Measurements from ENCODE around the gene NUDC.
"Not testable (repeated sequence)": the region's sequence is repeated elsewhere in the genome, so short reads cannot be mapped to it uniquely, and the experiment has no call there.

Gene NUDC

DNA sequence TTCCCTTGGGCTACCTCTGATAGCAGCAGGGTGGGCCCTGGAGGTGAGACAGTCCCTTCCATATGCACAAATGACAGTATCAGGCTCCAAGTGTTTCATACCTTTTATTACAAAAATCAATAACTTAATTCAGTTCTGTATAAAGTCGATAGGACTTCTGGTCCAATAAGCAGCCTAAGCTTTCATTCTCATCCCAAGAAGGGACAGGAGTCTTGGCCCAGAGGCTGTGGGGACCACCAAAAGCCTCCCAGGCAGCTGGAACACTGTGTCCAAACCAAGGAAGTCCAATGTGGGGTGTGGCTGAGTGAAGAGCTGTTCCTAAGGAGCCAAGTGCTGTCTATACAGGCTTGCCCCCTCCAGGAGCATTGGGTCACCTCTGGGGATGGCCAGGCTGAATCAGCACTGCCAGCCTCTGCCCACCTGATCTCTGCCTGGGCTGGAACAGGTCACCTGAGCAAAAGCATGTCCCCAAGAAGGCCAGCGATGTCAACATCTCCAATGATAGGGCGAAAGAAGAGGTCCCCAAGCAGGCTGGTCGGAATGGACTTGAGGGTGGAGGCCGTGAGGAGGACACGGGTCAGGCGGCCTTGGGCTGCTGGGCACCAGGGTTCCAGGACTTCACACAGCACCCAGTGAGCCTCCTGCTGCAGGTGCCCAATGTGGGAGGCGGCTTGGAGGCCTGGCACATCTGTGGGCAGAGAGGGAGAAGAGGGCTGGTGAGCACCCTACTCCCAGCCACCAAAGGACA is 10.0 kb upstream of the NUDC start:
- DNase-seq: no peak

DNA sequence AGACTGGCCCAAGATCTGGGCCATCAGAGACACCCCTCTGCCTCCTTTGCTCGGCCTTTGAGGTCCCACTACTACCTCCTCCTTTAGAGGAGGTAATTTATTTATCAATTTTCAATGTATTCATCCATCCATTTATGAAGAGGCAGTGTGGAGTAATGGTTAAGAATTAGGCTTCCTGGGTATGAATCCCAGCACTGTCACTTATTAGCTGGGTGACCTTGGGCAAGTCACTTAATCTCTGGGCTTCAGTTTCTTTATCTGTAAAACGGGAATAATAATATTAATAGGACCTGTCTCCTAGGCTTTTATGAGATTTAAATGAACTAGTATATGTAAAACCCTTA is 9.4 kb upstream of the NUDC start:
- DNase-seq: no peak

GRCh38 chr1:26913389-26913753 is 8.2 kb upstream of the NUDC start:
- no peak for DNase-seq

GRCh38 chr1:26913754-26914619 is 7.6 kb upstream of the NUDC start, which contains the start of gene NR0B2:
Gene NR0B2 (minus strand): TSS chr1:26913975. CDS start chr1:26913940, 35 bp downstream.
- DNase-seq: no peak

DNA sequence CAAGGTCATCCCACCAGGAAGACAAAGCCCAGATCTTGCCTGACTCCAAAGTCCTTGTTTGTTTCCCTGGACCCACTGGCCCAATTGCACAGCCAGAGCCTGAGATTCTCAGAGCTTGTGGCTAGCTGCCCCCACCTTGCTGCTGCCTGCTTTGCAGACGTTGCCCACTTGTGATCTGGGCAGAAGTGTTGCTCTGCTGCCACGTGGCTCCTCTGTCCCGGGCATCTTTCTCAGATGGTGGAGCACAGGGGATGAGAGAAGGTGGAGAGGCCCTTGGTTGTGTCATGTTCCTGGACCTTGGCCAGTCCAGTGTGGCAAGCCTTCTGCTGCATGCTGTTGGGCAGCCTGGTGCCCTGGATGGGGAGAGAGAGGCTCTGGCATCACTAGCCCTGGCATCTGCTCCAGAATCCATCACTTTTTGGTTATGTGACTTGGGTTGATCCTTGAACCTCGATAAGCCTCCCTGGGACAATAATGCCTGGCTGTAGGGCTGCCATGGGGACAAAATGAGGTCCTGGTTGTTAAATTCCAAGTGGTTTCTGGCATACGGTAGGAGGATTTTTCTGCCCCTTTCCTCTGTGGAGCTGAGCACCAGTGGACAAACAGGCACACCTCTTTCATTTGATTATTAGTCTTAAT is 6.2 kb upstream of the NUDC start:
- DNase-seq: no peak

DNA sequence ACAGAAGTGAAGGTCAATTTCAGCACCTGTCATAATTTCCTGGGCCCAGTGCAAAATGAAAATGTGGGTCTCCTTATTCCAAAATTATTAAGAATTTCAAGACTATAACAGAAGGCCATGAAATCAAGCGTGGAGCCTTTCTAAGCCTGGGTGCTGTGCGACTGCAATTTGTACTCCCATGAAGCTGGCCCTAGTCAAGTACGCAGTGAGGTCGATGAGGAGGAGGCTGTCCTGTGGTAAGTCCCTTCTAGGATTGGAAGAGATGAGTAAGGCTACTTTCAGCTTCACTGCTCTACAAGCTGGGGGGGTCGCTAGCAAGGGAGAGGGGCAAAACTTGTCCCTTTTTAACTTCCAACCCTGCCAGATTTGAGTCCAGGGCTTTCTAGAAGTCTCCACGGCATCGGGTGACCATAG is 410 bp upstream of the NUDC start:
- DNase-seq: no peak

DNA sequence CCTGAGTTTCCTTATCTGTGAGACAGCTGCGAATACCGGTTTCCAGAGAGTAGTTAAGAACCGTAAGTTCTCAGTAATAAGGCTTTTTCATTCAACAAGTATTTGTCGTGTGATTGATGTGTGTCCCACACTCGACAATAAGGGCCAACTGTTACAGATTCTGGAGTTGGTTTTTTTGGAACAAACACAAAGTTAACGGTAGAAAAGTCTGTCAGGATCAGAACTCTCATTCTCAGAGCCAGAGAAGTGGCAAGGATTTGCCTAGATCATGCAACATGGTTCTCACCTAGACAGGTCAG is 837 bp downstream of the NUDC start:
- no peak for DNase-seq

DNA sequence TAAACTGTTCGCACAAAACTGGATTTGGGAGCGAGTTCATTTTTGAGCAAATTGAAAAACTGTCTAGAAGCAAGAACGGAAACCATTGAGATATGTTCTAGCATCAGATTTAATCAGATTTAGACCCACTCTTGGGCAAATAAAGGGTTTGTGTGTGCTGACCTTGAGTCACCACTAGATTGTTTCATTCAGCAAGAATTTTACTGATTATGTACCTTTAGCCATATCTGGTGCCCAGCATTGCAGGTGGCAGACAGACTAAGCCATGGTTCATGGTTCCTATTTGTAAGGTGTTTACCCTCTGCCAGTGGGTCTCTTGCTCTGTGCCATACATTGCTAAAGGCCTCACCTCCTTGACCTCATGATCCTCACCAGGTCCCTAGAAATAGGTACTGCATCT is 1.4 kb downstream of the NUDC start:
- DNase-seq: no peak

DNA sequence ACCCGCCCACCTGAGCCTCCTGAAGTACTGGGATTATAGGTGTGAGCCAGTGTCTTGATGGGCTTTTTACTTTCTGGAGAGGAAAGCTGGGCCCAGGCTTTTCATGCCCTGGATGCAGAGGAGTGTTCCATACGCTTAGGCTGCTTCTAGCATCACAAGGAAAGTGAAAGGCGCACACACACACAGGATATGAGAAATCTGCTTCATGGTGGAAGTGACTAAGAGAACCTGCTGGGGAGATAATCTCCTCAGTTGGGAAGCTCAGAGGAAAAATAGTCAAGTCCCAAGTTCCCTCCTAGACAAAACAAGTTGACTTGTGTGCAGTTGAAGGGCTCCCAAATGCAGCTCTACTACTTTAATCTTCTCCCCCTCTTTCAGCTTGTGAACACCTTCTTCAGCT is 2.2 kb downstream of the NUDC start:
- no peak for DNase-seq

GRCh38 chr1:26932531-26932930 is 11.0 kb downstream of the NUDC start:
- no peak for DNase-seq

DNA sequence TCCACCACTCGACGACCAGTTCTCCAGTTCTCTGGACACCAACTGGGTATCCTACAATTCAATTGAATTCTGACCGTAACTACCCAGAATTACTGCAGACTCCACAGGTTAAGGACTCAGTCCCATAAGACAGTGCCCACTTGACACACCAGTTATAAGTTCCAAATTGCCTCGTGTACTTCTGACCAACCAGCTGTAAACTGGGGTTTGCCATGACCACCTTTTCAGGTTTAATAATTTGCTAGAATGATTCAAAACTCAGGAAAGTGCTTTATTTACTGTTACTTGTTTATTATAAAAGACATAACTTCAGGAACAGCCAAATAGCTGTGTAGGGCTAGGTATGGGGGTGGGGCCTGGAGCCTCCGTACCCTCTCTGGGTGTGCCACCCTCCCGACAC is 15.3 kb downstream of the NUDC start:
- DNase-seq: no peak

GRCh38 chr1:26938004-26938658 is 16.6 kb downstream of the NUDC start:
- DNase-seq: no peak

GRCh38 chr1:26938659-26939025 is 17.1 kb downstream of the NUDC start:
- DNase-seq: no peak

- DNase-seq: no peak
Observed at GRCh38 chr1:26941311-26941710, 19.8 kb downstream of the NUDC start.

DNA sequence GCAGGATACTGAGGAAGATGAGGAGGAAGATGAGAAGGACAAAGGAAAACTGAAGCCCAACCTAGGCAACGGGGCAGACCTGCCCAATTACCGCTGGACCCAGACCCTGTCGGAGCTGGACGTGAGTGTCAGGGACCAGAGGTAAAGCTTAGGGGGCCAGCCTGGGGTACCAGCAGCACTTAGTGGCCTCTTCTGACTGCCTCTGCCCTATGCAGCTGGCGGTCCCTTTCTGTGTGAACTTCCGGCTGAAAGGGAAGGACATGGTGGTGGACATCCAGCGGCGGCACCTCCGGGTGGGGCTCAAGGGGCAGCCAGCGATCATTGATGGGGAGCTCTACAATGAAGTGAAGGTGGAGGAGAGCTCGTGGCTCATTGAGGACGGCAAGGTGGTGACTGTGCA is 21.1 kb downstream of the NUDC start:
- no peak for DNase-seq

GRCh38 chr1:26945138-26945537 is 23.6 kb downstream of the NUDC start:
- no peak for DNase-seq

GRCh38 chr1:26945728-26946127 is 24.2 kb downstream of the NUDC start:
- DNase-seq: no peak

DNA sequence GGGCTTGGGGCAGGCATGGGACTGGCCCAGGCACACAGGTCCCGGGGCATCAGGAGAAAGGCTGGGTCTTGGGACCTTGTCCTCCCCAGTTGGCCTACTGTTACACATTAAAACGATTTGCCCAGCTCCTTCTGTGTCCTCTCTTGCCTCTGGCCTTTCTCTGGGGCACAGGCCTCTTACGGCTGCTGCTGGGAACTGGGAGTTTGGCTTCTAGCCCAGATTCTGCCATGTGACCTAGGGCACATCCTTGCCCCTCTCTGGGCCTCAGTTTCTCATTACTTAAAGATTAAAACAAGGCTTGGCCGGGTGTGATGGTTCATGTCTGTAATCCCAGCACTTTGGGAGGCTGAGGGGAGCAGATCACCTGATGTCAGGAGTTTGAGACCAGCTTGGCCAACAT is 24.7 kb downstream of the NUDC start:
- peak in 2 of 51 donors; percentile 1 to 4 for DNase-seq

DNA sequence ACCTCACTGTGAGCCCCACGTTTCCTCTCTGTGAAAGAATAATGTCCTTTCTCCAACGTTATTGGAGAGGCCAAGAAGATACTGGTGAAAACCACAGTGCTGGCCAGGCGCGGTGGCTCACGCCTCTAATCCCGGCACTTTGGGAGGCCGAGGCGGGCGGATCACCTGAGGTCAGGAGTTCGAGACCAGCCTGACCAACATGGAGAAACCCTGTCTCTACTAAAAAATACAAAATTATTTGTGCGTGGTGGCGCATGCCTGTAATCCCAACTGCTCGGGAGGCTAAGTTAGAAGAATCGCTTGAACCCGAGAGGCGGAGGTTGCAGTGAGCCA is 27.1 kb downstream of the NUDC start:
- DNase-seq: not testable (repeated sequence)

DNA sequence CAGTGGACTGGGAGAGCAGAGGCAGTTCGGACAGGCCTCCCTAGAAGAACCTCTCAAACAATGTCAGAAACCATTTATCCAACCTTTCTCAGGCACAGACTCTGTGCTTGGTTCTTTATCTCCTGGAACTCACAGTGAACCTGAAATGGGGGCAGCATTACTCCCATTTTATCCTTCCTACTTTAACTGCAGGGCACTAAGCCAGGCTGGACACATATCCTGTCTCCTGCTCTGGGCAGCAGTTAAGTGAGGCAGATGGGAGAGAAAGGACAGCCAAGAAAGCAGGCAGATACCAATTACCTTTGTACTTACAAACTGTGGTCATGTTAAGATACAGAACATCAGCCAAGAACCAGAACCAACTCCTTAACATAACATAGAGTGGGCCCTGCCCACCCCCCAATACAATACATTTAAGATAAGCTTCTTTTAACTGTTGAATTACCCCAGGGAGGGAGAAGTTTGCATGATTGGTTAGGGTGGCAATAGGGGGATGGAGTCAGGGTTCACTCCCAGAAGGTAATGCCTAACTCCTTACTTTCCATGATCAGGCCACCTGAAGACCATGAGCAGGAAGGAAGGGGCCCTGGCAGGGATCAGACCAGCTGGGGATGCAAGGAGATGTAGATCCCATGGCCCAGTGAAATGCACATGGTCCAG is 27.9 kb downstream of the NUDC start:
- no peak for DNase-seq

GRCh38 chr1:26949926-26950319 is 28.4 kb downstream of the NUDC start:
- DNase-seq: no peak

GRCh38 chr1:26950602-26951001 is 29.1 kb downstream of the NUDC start:
- DNase-seq: no peak
